H1 (cell line): ENCODE measurements around the gene JPT1. TPM values are rescaled to one million over a fixed set of nuclear protein-coding genes. Genes with fewer than 3 reads are reported as not detected.
A peak's percentile ranks its signal among the peaks of the same experiment; 100 is the strongest.

Experiments
- CTCF ChIA-PET: fragments of 300-600 bp; sonication (Branson Sonifier 250); formaldehyde crosslinking; loops from one replicate; lab custom pipeline; 2021; ENCODE audit not compliant: partially characterized antibody; lab: Charles Lee
- POLR2A ChIA-PET: fragments of 300-600 bp; sonication (Branson Sonifier 250); formaldehyde crosslinking; loops from one replicate; lab custom pipeline; 2021; ENCODE audit warnings: inconsistent platforms; ENCODE audit not compliant: partially characterized antibody; lab: Charles Lee
- DNase-seq, 2 experiments: peaks; one replicate each; pipeline versions ENCODE4 v3.0.0 to v3.0.0-alpha.2; 2010 to 2022; ENCODE audit warnings: low spot score in 2 of 2, low read depth in 1 of 2, mixed read lengths in 1 of 2
- FAIRE-seq: peaks from 2 replicates; lab custom pipeline; 2011; peaks lifted over from hg19 to GRCh38; lab: Jason Lieb, UNC
- H2AFZ ChIP-seq: 2 replicates; pipeline ENCODE4 v1.8.1; 2012; ENCODE audit warnings: low read length, inconsistent platforms
- H2AK5ac ChIP-seq: 2 replicates; pipeline ENCODE4 v1.6.1; 2013; ENCODE audit warnings: low read depth, low read length
- H2BK120ac ChIP-seq: replicated peaks from 2 replicates; pipeline ENCODE3; 2013; ENCODE audit warnings: low read depth, low read length, inconsistent platforms
- H2BK12ac ChIP-seq: 2 replicates; pipeline ENCODE4 v1.6.1; 2013; ENCODE audit warnings: low read depth, low read length
- H2BK15ac ChIP-seq: 2 replicates; pipeline ENCODE4 v1.6.1; 2013; ENCODE audit warnings: low read length
- H2BK20ac ChIP-seq: 2 replicates; pipeline ENCODE4 v1.6.1; 2013; ENCODE audit warnings: low read length
- H2BK5ac ChIP-seq: 2 replicates; pipeline ENCODE4 v1.6.1; 2013; ENCODE audit warnings: low read depth, low read length
- H3K14ac ChIP-seq: 2 replicates; pipeline ENCODE4 v1.6.1; 2013; ENCODE audit warnings: inconsistent platforms; ENCODE audit not compliant: insufficient read length
- H3K18ac ChIP-seq: 2 replicates; pipeline ENCODE4 v1.6.1; 2013; ENCODE audit warnings: low read length; ENCODE audit errors: extremely low read depth
- H3K23ac ChIP-seq: 2 replicates; pipeline ENCODE4 v1.6.1; 2013; ENCODE audit warnings: inconsistent platforms; ENCODE audit not compliant: insufficient read length
- H3K23me2 ChIP-seq: 2 replicates; pipeline ENCODE4 v1.6.1; 2013; ENCODE audit warnings: low read depth, low read length
- H3K27ac ChIP-seq: 2 replicates; pipeline ENCODE4 v1.6.1; 2011; ENCODE audit warnings: low read depth, low read length, inconsistent platforms
- H3K27me3 ChIP-seq, 4 experiments: replicated peaks in 1 of 4; 1 replicate in 1 of 4; 2 replicates in 3 of 4; pipeline versions ENCODE4 v1.6.1 to v1.8.1; 2011 to 2013; ENCODE audit warnings: low read length in 3 of 4, mild to moderate bottlenecking in 3 of 4, inconsistent platforms in 2 of 4, mixed read lengths in 2 of 4, moderate library complexity in 1 of 4; ENCODE audit not compliant: control insufficient read depth in 3 of 4, insufficient read depth in 3 of 4; ENCODE audit errors: extremely low read depth in 1 of 4
- H3K36me3 ChIP-seq, 4 experiments: 2 replicates each; pipeline versions ENCODE4 v1.6.1 to v1.8.1; 2011 to 2013; ENCODE audit warnings: mild to moderate bottlenecking in 4 of 4, low read length in 3 of 4, moderate library complexity in 2 of 4, control low read depth in 1 of 4, inconsistent platforms in 1 of 4; ENCODE audit not compliant: insufficient read depth in 4 of 4, control insufficient read depth in 2 of 4
- H3K4ac ChIP-seq: replicated peaks from 2 replicates; pipeline ENCODE3; 2013; ENCODE audit warnings: low read length, low read depth, mixed read lengths, inconsistent platforms; ENCODE audit not compliant: insufficient read length
- H3K4me1 ChIP-seq, 4 experiments: replicated peaks in 1 of 4; 1 replicate in 1 of 4; 2 replicates in 3 of 4; pipeline versions ENCODE4 v1.6.1 to v1.8.1; 2011 to 2013; ENCODE audit warnings: low read length in 3 of 4, inconsistent platforms in 2 of 4, mixed read lengths in 1 of 4; ENCODE audit not compliant: insufficient read depth in 4 of 4, control insufficient read depth in 3 of 4
- H3K4me2 ChIP-seq, 2 experiments: 2 replicates each; pipeline versions ENCODE4 v1.6.1 to v1.8.1; 2011 to 2013; ENCODE audit warnings: low read depth in 2 of 2, low read length in 2 of 2, control low read depth in 1 of 2, inconsistent platforms in 1 of 2, mild to moderate bottlenecking in 1 of 2; ENCODE audit not compliant: insufficient read depth in 1 of 2
- H3K4me3 ChIP-seq, 4 experiments: fragments of 200-600, 300-600 bp in 1 of 4; sonication (generic), shearing (Covaris generic), sonication (Bioruptor Twin) in 1 of 4; 2 replicates each; pipeline versions ENCODE4 v1.5.1 to v1.8.1; 2011 to 2016; ENCODE audit warnings: low read length in 4 of 4, low read depth in 3 of 4, control low read depth in 2 of 4, inconsistent platforms in 2 of 4, mild to moderate bottlenecking in 2 of 4, mixed read lengths in 1 of 4, moderate library complexity in 1 of 4; ENCODE audit not compliant: insufficient read depth in 2 of 4; ENCODE audit errors: extremely low read depth in 1 of 4
- H3K56ac ChIP-seq: replicated peaks from 2 replicates; pipeline ENCODE3; 2013; ENCODE audit warnings: low read depth, mild to moderate bottlenecking, mixed read lengths, low read length, inconsistent platforms; ENCODE audit not compliant: insufficient read length
- H3K79me1 ChIP-seq: 2 replicates; pipeline ENCODE4 v1.6.1; 2013; ENCODE audit warnings: low read depth, low read length, control low read depth
- H3K79me2 ChIP-seq, 2 experiments: 2 replicates each; pipeline versions ENCODE4 v1.6.1 to v1.8.1; 2012 to 2013; ENCODE audit warnings: low read length in 2 of 2, mild to moderate bottlenecking in 2 of 2, inconsistent platforms in 1 of 2; ENCODE audit not compliant: insufficient read depth in 2 of 2, control insufficient read depth in 1 of 2
- H3K9ac ChIP-seq, 4 experiments: replicated peaks in 1 of 4; 1 replicate in 1 of 4; 2 replicates in 3 of 4; pipeline versions ENCODE4 v1.6.1 to v1.8.1; 2011 to 2013; ENCODE audit warnings: low read depth in 3 of 4, low read length in 3 of 4, control low read depth in 2 of 4, mild to moderate bottlenecking in 2 of 4, moderate library complexity in 2 of 4, inconsistent platforms in 1 of 4; ENCODE audit errors: extremely low read depth in 1 of 4
- H3K9me3 ChIP-seq, 2 experiments: 2 replicates each; pipeline versions ENCODE4 v1.6.1 to v1.8.1; 2012 to 2013; ENCODE audit warnings: mild to moderate bottlenecking in 2 of 2, moderate library complexity in 2 of 2, control low read depth in 1 of 2, inconsistent platforms in 1 of 2, low read depth in 1 of 2, low read length in 1 of 2, mixed read lengths in 1 of 2; ENCODE audit not compliant: insufficient read depth in 2 of 2
- H4K20me1 ChIP-seq, 2 experiments: replicated peaks in 1 of 2; 2 replicates each; pipeline versions ENCODE3 to v1.8.1; 2011 to 2013; ENCODE audit warnings: inconsistent platforms in 2 of 2, low read length in 2 of 2, mild to moderate bottlenecking in 1 of 2; ENCODE audit not compliant: insufficient read depth in 2 of 2, control insufficient read depth in 1 of 2
- H4K5ac ChIP-seq: 2 replicates; pipeline ENCODE4 v1.6.1; 2013; ENCODE audit warnings: low read length, low read depth, mixed read lengths, inconsistent platforms; ENCODE audit not compliant: insufficient read length
- H4K8ac ChIP-seq: 2 replicates; pipeline ENCODE4 v1.8.0; 2013; ENCODE audit warnings: mild to moderate bottlenecking, moderate library complexity, low read length, inconsistent platforms; ENCODE audit not compliant: insufficient read depth; ENCODE audit errors: extremely low read depth
- H4K91ac ChIP-seq: replicated peaks from 2 replicates; pipeline ENCODE3; 2013; ENCODE audit warnings: low read length, mixed read lengths, inconsistent platforms; ENCODE audit not compliant: insufficient read length
- CEBPB ChIP-seq: IDR thresholded peaks from 2 replicates; pipeline ENCODE4 v1.6.1; 2012; ENCODE audit warnings: low read depth, low read length
- GABPA ChIP-seq: IDR thresholded peaks from 2 replicates; pipeline ENCODE4 v1.6.1; 2011; ENCODE audit warnings: mild to moderate bottlenecking, low read length, moderate library complexity, borderline replicate concordance; ENCODE audit not compliant: insufficient read depth
- MAFK ChIP-seq: IDR thresholded peaks from 2 replicates; pipeline ENCODE4 v1.6.1; 2012; ENCODE audit warnings: low read depth, mild to moderate bottlenecking, improper control_type of control experiment, low read length
- MAX ChIP-seq: IDR thresholded peaks from 2 replicates; pipeline ENCODE4 v1.6.1; 2012; ENCODE audit warnings: inconsistent platforms
- PHF8 ChIP-seq: fragments of 200-600 bp; sonication (generic); conservative IDR thresholded peaks from 2 replicates; pipeline ENCODE4 v1.7.1; 2012; ENCODE audit warnings: low read depth, mild to moderate bottlenecking, inconsistent platforms, low read length, moderate library complexity
- SRF ChIP-seq: IDR thresholded peaks from 2 replicates; pipeline ENCODE4 v1.6.1; 2011; ENCODE audit warnings: mild to moderate bottlenecking, low read depth, low read length, moderate library complexity
- WGBS, 2 experiments: shearing (Covaris generic) in 1 of 2; methylation state at CpG; one replicate each; pipeline versions ENCODE4 v1.1.6 to v1.1.7; 2013 to 2015; ENCODE audit warnings: low lambda C conversion rate in 2 of 2, mixed read lengths in 2 of 2, inconsistent platforms in 1 of 2, low coverage in 1 of 2, missing lambda C conversion rate in 1 of 2; ENCODE audit not compliant: insufficient replicate concordance in 2 of 2, insufficient coverage in 1 of 2, insufficient read length in 1 of 2; ENCODE audit errors: extremely low coverage in 1 of 2, missing lambda C conversion rate in 1 of 2; 5-methylcytosine and 5-hydroxymethylcytosine counted together
- polyA plus RNA-seq, 7 experiments: library from polyadenylated mRNA; depleted of rRNA in 3 of 7; stranded (reverse) in 5 of 7; unstranded in 2 of 7; fragments of >200 nt in 5 of 7; fragments of 200-250 nt in 2 of 7; gene quantifications; 1 replicate in 5 of 7; 2 replicates in 1 of 7; 4 replicates in 1 of 7; pipeline versions ENCODE4 v1.2.1 to v1.2.3, GENCODE V29; 2011 to 2013; ENCODE audit warnings: missing spikeins in 2 of 7, mixed read lengths in 2 of 7
- total RNA-seq: library from RNA; stranded (reverse); fragmentation: NEBNext Ultra II Directional; extraction: Animal tissue kit (Norgen Biotek cat#: 25700); gene quantifications from 2 replicates; pipeline ENCODE4 v1.2.1, GENCODE V29; 2021

JPT1 gene
- total and polyA plus RNA-seq, 2 of the 8 experiments (the other 6 are each of a cell fraction or from before 2014, with no cell fraction given): 154 to 369 TPM

DNA sequence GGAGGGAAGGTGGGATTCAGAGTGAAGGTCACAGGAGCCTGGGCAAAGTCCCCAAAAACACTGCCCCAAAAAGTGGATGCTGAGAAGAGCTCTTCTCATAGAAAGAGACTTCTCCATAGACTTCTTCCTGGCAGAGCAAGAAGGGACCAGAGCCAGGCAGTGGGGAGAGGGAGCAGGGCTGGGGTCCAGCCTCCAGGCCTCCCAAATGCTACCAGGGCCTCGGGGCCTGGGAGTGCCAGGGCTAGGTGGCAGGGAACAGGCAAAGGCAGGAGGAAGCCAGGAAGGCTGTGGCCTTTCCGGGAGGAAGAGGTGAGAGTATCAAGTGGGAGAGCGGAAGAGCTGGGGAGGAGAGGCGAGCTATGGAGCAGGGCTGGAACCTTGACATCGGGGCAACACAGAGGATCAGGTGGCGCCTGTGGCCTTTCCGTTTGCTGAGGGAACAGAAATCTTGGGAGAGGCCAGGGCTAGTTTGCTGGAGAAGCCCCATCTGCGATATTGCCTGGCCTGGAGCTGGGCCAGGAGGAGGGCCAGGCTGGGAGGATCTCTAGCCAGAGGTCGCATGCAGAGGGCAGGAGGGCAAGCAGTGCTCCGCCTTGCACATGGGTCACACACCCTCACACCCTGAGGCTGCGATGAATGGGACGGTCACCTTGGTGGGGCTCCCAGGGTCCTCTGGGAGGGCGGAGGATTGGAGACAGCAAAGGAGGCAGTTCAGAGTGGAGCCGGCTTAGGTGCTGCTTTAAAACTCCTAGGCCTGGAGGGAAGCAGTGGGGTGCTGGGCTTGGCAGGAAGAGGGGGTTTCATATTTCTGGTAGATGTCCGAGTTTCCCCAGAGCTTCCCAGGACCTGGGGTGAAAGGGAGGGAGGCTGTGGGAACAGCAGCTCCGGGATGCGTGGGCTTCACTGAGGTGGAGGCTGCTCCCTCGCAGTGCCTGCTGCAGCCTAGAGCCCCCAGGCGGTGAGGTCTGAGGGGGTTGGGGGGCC lies 63.1 kb downstream of the JPT1 start:
- Histone ChIP-seq H3K23ac (no peak overlapping the region), H4K5ac (no peak overlapping the region), H4K91ac (peak overlapping the region; percentile 14), H4K8ac (peak overlapping the region; percentile 28; the same call in 1 of the 2 replicates), H4K20me1 (peaks cover 0 to 5% of the 10 kb centered on the region in 2 experiments), H2BK120ac (no peak overlapping the region), H2AK5ac (peak overlapping the region; percentile 99; the same call in 1 of the 2 replicates), H3K79me2 (peaks cover 0 to 7% of the 10 kb centered on the region in 2 experiments; a peak in 2 of 4 replicates), H3K27ac (peak overlapping the region; percentile 34; the same call in 1 of the 2 replicates), H3K79me1 (peaks cover 10% of the 10 kb centered on the region), H3K4me1 (peaks cover 3 to 34% (median 28%) of the 10 kb centered on the region in 4 experiments), H3K36me3 (no peaks in the 10 kb centered on the region; a peak in 1 of 8 replicates), H2BK15ac (no peak overlapping the region), H2BK5ac (peak overlapping the region; percentile 58), H3K27me3 (no peaks in the 10 kb centered on the region), H3K14ac (no peak overlapping the region), H2BK12ac (peak overlapping the region; percentile 68; the same call in 1 of the 2 replicates), H3K56ac (no peak overlapping the region), H3K23me2 (peaks cover 12% of the 10 kb centered on the region), H3K9ac (no peak overlapping the region; a peak in 1 of 7 replicates), H2BK20ac (no peak overlapping the region), H3K4me3 (no peak overlapping the region), H3K4me2 (peak overlapping the region; percentile 44 to 46), H3K18ac (peak overlapping the region; percentile 79; the same call in 1 of the 2 replicates), H2AFZ (no peak overlapping the region), H3K4ac (no peak overlapping the region), H3K9me3 (no peaks in the 10 kb centered on the region)
- no peak for FAIRE-seq
- ChIA-PET CTCF (interaction anchor here (0.6 to 6.8 kb wide), 13 partner anchors 10 to 363 kb away, joined by 3 to 81 read pairs (median 4); no protein-coding TSS in a partner anchor), POLR2A (interaction anchor here (1.0 to 1.9 kb wide), 8 partner anchors 10 to 171 kb away, joined by 3 to 10 read pairs (median 4); partner anchors contain the start of genes ARMC7, MRPL58 and MRPS7)
- 73% methylated on average over 19 of the region's 19 CpGs; no CpG with 5 or more reads in 1 of the 2 experiments for WGBS, 2 experiments
- DNase-seq: no peak
- 0 out of 2 replicates have a peak, but pooled peaks have one; percentile 17 for TF ChIP-seq MAX
- TF ChIP-seq SRF: no peak
- no peak for TF ChIP-seq GABPA
- TF ChIP-seq CEBPB: no peak
- TF ChIP-seq MAFK: no peak
- TF ChIP-seq PHF8: no peak
